GM21529 (cell line): ENCODE results near the gene MRPL41.
"Not testable (repeated sequence)": the region's sequence is repeated elsewhere in the genome, so short reads cannot be mapped to it uniquely, and the experiment has no call there.

Experiments used
- ATAC-seq: cut with Tn5 transposase; IDR thresholded peaks from one replicate; pipeline ENCODE4 v1.9.1; 2021; ENCODE audit not compliant: unreplicated experiment

Gene MRPL41

DNA sequence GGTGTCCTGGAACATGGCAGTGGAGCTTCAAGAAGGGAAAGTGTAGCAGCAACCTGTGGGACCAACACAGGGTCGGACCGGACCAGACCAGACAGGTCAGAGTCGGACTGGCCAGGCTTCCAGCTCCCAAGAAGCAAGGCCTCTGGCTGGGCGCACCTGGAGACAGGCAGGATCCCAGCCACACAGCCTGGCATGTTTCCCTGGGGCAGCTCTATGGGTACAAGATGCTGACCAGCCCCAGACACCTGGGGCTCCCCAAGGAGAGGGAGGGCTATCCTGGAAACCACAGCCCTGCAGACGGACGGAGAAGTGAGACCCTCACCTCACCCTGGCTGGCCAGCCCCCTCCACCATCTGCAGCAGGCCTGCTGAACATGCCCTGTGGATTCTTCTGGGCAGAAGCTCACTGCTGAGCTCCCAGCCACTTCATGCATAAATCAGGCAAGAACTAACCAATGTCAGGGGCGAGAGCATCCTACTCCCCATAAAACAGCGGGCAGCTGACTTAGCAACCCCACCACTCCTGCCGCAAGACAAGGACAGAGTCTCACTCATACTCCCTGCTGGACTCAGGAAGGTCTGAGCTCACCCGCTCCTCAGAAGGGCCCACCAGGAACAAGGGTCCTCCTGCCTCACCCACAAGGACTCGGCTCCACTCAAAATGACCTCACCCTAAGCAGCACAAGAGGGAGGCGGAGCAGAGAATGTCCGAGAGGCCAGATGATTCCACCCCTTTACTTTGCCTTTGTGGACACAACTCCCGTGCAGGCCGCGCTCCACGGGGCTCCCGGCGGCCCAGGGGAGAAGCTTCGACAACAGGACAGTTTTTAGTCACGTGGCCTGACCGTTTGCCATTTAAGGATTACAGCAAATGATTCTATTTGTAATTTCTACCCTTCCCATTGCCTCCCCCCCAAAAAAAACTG, 29.9 kb downstream of the MRPL41 start:
- no peak for ATAC-seq

DNA sequence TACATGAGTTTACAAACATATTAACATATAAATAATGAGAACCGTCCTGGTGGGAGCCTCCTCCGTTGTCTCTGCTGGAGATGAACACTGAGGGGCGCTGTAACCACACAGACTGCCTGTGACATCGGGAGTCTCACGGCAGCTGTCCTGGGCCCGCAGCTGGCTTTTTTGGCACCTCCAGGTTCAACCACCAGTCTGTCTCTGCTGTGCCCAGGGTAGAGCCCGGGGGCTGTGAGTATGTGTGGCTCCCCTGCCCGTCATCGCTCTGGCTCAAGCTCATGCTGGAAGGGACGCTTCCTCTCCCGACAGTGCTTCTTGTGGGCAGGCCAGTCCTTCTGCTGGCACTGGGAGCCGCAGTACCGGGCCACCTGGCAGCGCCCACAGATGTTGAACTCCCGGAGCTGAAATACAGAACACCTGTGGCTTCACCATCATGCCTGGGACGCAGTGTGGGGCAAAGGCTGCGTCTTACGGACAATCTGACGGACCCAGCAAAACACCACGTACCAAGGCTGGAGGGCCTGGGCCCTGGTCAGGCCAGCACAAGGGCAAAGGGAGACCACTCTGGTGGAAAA, 30.7 kb downstream of the MRPL41 start:
- no peak for ATAC-seq

DNA sequence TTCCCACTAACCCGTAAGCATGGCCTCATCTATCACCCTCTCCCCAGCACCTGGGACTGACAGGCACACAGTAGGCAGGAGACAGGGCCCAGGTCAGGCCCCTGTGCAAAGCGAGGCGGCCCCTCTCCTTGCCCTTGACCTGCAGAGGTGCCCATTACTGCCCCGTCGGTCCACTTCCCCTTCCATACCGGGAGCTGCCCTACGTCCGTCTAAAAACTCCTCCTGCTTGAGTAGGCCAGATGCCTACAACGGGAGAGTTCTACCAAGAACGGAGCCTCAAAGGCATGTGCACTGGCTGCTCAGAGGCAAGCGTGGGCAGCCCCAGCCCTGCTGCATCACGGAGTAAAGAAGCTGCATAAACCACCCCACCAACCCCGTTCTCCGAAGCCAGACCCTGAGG, 31.7 kb downstream of the MRPL41 start:
- ATAC-seq: no peak

DNA sequence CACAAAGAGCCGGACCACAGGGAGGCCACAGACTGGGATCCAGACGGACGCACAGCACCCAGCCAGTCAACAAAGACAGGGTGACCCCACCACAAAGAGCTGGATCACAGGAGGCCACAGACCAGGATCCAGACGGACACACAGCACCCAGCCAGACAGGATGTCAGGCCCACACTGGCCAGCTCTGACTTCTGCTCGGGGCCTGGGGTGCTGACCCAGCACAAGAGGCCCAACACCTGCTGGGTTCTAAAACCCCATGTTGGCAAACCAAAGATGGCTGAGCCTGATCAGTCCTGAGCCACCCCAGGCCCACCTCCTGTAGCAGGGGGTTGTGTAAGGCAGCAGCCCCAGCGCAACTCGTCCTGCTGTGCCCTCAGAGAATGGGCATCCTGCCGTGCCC, 32.3 kb downstream of the MRPL41 start:
- no peak for ATAC-seq

DNA sequence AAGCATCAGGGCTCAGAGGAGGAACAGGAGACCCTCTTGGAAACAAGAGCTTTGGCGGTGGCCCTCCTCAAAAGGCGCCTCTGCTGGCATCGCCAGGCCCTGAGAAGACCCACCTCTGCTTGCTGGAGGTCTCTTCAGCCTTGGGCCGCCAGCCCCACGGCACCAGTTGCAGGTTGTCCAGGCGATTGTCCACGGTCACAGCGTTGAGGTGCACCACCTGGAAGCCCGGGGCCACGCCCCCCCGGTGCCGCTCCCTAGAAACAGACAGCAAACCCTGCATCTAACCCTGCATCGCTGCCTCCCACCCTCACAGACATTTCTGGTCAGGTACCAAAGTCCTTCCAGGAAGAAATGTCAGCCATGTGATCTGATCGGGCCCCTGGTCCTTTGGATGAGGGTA, 35.2 kb downstream of the MRPL41 start:
- ATAC-seq: no peak

- no peak for ATAC-seq
Measured at GRCh38 chr9:137588311-137588710, 36.6 kb downstream of the MRPL41 start.

DNA sequence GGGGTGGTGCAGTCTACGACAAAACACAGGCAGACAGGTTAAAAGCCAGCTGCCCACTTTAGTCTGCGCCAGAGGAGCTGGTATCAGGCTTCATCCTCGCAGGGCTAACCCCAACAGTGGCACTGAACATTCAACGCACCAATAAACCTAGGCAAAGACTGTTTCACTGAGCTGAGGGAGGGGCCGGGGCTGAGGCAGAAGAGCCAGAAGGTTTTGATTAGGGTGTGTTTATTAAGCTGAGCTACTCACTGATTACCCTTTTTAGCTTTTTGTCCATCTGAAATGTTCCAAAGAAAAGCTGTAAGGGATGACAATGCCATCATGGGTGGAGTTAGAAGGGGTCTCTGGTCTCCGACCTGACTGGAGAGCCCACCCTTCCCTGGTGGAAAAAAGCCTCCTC, 37.2 kb downstream of the MRPL41 start:
- ATAC-seq: no peak

- ATAC-seq: peak; percentile 14
Measured at GRCh38 chr9:137589441-137590122, 37.9 kb downstream of the MRPL41 start.

- ATAC-seq: peak; percentile 17
Measured at GRCh38 chr9:137590123-137590468, 38.4 kb downstream of the MRPL41 start.

- ATAC-seq: peak; percentile 82
Measured at GRCh38 chr9:137590469-137591383, 39.0 kb downstream of the MRPL41 start, which contains the start of gene ZMYND19. ZMYND19 (minus strand) TSS chr9:137590512; CDS start chr9:137590263, 249 bp downstream.

DNA sequence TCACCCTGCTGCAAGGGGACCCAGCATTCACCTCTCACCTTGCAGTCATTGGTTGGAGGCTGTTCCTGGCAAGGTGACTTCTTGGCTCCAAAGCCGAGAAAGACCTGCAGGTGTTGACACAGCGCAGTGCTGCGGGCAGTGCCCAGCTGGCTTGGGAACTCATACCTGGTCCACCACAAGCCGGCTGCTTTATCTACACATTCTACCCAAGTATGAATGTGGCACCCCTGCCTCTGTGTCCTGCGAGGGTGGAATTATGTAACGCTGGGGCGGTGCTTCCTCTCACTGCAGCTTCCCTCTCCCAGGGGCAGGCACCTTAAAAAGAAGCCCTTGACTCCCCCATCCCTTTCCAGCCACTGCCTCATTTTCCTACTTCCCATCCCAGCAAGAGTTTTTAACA, 41.1 kb downstream of the MRPL41 start:
- ATAC-seq: no peak

GRCh38 chr9:137593176-137593575, 41.5 kb downstream of the MRPL41 start:
- ATAC-seq: no peak

DNA sequence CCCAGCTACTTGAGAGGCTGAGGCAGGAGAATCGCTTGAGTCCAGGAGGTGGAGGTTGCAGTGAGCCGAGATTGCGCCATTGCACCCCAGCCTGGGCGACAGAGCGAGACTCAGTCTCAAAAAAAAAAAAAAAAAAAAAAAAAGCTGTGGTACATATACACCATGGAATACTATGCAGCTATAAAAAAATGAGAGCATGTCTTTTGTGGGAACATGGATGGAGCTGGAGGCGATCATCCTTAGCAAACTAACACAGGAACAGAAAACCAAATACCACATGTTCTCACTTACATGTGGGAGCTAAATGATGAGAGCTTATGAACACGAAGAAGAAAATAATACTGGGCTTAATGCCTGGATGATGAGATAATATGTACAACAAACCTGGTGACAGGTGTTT, 44.9 kb downstream of the MRPL41 start:
- ATAC-seq: not testable (repeated sequence)

DNA sequence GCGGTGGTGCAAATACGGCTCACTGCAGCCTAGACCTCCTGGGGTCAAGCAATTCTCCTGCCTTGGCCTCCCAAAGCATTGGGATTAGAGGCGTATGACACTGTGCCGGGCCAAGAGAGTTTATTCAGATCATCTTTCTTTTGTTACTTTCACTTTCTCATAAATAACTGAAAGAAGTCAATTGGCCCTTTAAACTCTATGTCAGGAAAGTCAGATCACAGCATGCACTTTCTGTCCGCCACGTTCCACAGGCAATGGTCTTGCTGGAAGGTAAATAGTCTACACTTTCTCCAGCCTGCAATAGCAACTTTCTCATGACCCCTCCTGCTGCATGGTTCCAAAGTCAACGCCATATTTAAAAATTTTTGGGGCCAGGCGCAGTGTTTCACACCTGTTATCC, 47.3 kb downstream of the MRPL41 start:
- ATAC-seq: no peak
